NCI-H510A (cell line): Measurements from ENCODE around the gene KCNQ1.

ENCODE experiments used
- DNase-seq: peaks from one replicate; lab custom pipeline; 2025; lab: John Stamatoyannopoulos, UW

The KCNQ1 gene

DNA sequence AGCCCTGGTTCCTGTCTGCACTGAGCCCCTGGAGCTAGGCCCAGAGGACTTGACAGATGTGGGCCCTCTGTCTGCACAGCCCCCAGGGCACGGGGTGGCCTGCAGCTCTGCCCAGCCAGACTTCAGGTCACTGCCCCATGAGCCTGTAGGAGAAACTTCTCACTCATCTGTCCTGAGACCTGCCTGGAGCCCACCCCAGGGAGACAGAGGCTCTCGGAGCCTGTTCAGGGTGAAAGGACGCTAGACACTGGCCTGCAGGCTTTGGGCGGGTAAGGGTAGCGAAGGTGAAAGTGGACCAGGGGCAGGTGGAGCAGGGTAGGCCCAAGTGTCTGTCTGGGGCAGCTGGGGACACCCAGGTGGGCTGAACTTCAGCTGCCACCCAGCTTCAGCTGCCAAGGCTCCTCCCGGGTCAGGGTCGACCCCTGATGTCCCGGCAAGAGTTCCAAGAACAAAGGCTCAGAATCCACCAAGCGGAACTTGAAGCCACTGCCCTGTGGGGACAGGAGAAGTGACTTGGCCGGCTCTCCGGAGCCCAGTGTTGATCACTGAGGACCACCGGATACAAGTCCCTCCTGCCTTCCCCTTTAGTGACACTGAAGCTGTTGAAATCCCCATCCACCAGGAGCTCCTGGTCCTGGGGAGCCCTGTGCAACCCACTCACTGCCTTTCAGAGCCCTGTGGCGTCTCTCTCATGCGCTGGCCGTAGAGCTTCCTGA, 90.3 kb downstream of the KCNQ1 start:
- DNase-seq = no peak

DNA sequence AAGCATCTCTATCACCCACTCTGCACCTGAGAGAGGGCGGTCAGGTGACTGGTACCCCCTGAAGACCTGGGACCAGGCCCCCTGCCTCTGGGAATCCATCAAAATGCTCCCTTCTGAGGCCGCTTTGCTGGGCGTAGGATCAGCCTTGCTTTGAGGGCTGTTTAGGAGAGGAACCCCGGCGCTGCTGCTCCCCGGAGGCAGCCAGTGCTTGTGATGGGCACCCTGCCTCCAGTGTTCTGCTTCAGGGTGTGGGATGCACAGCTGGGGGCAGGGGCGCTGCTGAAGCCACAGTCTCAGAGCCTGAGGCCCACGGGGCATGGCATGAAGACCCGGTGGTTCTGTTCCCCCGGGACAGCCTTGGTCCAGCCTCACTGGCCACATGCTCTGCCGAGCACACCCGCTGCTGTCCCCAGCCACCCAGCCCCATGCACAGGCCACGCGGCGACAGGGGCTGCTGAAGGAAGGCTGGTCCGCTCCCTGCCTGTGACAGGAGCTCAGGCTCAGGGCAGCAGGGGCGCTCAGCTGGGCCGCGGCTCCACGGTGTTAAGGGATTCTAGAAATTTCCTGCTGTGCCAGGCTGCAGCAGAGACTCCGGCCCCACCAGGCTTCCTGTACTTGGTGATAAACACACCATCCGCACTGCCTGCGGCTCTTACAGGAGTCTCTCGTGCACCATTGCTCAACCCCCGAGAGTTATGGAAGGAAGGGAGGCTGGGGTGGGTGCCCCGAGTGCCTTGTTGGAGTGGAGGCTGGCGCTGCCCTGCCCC, 91.0 kb downstream of the KCNQ1 start:
- DNase-seq = no peak

DNA sequence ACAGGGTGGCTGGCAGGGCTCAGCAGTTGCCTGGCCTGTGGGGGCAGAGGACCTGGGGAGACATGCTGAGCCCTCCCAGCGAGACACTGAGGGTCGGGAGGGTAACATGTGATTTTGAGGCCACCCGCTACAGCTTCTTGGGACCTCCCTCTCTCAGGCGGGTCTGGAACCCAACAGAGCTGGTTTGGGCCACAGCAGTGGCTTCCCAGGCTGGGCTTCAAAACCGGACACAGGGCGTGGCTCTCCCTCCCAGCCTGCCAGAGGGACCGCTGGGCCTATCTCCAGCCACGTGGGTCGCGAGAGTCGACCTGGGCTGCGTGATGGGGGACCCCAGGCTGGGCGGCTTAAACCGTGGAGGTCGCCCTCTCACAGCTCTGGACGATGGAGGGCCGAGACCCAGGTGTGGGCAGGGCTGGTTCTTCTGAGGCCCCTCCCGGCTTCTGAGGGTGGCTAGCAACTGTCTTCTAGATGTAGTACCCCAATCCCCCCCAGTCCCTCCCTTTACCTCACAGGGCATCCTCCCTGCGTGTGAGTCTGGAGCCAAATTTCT, 91.7 kb downstream of the KCNQ1 start:
- DNase-seq = no peak

DNA sequence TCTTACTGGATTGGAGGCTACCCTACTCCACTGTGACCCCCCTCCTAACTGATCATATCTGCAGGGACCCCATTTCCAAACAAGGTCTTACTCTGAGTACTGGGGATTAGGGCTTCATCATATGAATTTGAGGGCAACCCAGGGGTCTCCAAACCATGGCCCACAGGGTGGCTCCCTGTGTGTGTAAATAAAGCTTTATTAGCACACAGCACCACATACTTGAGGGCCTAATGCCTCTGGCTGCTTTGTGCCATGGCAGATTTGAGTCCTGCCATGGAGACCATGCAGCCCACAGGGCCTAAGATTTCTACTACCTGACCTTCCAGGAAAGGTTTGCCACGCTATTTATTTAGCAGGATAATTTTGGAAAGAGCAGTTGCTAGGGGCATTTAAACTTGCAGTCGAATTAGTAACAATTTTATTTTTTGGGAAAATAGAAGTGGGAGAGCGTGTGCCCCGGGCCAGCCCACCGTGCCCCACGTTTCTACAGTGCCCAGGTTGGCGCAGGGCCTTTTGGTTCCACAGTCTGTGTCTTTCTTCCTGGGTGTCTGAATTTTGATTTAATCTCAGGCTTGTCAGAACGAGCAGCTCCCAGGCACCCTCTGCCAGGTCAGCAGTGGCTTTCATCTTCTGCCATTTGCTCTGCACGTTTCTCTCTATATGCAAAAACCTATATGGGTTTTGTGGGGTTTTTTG, 92.3 kb downstream of the KCNQ1 start:
- DNase-seq = no peak

DNA sequence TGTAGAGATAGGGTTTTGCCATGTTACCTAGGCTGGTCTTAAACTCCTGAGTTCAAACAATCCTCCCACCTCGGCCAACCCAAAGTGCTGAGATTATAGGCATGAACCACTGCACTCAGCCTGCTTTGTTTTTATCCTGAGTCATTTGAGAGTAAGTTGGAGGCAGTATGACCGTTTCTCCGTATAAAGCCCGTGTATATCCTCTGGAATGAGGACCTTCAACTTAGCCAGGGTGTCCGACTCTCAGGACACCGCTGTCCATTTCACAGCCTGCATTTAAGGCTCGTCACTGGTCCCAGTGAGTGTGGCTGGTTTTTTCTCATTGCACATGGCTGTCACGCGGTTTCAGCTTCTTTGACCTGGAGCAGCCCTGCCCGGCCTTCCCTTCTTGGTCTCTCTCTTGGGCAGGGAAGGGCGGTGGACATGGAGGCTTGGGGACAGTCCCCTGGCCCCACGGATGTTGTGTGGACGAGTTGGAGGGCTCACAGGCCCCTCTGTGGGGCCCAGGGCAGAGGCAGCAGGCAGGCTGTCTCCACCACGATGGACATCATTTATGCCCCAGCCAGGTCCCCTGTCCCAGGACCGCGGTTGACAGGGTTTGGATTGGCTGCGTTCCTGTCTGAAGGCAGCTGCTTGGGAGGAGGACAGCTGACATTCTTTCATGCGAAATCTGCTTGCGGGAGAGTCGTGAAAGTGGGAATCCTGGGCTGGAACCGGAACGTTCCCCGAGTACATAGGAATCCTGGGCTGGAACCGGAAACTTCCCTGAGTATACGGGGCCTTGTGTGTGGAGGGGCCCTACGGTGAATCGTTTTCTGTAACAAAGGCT, 93.3 kb downstream of the KCNQ1 start:
- DNase-seq = no peak

DNA sequence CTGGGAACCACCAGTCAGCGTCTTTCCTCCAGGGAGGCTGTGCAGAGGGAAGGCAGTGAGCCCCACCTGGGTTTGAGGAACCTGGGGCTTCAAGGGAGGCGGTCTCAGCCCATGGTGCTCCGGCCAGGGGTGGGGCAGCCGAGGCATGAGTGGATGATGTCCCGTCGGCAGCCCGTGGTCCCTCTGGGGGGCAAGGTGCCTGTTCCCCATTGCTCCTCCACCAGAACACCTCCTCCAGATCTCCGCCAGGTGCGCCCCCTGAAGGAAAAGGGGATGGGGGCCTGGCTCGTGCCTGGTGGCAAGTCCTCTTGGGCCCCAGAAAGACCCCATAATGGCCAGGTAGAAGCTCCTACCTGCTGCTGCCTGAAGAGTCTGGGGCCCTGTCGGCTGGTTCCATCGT, 94.1 kb downstream of the KCNQ1 start:
- no peak for DNase-seq

DNA sequence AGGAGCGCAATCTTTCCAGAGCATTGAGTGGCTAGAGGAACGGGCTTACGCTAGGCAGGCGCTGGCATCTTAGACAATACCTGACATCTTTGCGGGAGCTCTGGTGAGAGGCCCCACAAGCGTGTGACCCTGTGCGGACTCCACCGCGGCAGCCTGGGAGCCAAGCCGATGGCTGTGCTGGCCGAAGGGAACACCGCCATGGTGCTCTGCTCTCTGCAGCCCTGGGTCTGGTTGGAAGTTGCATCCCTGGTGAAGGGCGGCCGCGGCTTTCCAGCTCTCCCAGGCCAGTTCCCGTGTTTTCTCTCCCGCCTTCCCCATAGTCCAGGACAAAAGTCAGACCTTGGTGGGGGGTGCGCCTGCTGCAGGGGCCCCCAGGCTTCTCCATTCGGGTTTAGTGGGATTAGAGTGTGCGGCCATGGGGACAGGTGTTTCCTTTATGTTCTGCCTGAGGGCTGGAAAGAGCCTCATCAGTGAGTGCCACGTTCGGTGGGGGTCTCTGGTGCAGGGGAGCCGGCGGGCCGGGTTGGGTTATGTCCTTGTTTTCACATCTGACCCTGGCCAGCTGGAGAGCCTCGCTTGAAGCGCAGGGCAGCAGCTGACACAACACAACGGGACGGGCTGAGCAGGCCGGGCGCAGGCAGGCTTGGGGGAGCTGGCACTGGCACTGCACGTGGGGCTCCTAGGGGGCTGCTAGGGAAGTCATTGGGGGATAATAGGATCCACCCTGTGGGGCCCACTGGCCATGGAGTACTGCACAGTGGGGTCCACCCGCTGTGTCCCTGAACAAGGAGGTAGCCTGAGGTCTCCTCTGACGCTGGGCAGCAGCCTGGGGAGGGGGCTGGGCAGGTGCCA, 94.8 kb downstream of the KCNQ1 start:
- no peak for DNase-seq

DNA sequence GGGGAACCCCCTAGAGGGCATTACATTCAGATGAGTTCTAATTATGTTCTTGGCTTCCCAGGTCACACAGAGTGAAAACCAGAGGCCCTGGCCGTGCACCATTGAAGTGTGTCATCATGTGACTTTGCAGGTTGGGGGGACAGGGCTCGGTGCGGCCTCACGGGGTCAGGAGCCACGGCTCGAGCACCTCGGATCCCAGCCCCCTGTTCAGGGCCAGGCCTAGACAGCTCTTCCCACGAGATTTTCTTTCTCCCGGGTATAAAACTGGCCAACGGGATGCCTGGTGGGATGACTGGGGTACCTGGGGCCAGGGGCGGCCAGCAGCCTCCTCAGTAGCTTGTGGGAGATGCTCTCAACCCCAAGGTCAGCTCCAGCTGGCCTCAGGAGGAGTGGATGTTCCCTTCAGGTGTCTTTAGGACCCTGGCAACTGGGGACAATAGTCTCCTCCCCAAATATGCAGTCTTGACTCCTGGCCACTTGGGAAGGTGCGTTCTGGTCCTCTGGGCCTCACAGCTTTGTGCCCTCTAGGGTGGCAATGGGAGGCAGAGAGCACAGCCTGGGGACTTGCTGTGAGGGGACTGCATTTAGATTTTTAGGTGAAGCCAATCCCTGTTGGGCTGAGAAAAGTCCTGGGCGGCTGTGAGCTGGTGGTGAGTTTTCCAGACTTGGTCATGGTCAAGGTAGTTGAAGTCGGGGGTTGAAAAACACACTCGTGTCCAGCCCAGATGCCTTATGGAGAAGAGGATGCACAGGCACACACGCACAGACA, 95.6 kb downstream of the KCNQ1 start:
- DNase-seq = no peak

DNA sequence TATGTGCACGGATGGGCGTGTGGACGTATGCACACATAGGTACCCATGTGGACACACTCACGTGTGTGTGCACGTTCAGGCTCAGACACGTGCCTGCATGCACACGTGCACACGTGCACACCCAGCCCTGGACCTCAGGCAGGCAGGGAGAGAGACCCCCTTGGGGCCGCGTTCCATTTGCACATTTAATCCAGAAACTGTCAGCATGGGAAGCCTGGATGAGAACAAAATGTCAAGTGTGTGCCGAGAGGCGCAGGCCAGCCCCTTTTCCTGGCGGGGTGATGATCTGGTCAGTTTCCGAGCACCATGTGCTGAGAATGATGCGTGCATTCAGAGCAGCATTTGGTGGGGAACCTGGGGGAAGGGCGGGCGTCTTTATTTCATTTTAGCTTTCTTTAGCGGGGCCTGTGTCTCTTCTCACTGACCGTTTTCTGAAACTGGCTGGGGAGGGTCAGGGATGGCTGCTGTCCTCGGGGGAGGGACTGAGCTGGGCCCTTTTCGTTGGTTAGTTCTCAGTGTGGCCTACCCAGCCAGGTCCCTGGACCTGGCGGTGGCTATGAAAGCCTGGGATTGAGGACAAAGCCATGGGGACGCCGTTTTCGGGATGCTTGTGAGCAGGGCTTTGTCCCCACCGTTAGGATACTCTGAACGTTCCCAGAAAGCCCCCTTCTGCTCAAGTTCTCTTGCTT, 96.3 kb downstream of the KCNQ1 start:
- DNase-seq = no peak

DNA sequence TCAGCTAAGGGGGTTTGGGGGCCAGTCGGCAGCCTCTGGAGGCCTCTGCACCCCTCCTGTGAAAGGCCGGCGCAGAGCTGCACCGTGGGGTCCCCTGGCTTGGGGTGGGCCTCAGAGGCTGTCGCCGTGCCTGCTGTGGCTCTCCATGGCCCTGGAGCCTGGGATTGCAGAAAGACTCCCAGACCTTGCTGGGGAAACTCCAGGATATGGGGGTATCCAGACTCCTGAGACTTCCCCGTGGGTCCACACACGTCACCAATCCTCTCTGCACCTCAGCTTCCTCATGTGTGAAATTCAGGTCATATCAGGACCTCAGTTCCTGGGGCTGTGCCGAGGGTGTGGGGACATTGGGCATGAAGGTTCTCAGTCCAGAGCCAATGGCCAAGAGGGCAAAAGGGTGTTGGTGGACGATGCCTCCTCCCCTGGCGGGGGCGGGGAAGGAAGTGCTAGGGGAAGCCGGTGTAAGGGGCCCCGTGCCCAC, 97.1 kb downstream of the KCNQ1 start:
- no peak for DNase-seq

DNA sequence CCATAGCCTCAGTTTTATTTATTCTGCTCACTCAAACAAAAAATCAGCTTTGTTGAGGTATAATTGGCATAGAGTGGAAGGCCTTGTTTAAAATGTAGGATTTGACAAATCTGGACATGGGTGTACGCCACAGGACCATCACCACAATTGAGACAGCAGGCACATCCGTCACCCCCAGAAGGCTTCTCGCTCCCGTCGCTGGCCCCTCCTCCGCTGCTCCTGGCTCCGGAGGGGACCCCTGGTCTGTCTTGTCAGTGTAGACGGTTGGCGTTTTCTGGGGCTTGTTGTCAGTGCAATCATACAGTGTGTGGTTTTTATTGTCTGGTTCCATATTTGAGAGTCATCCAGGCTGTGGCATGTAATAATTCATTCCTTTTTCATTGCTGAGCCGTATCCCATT, 97.6 kb downstream of the KCNQ1 start:
- no peak for DNase-seq

DNA sequence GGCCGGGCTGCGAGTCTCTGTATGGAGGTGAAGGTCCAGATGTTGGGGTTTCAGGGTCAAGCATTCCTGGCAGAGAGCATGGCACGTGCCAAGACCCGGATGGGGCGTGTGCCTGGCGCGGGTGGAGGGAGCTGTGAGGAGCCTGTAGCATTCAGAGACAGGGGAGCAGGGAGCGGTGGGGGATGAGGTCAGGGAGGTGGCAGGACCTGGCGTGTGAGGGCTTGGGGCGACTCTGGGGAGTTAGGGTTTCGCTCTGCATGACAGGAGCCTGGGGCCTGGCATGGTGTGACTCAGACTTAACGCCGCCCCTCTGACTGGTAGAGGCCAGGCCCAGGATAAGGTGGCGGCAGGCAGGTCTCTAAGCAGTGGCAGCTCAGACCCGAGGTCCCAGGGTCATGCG, 103.0 kb downstream of the KCNQ1 start:
- no peak for DNase-seq

DNA sequence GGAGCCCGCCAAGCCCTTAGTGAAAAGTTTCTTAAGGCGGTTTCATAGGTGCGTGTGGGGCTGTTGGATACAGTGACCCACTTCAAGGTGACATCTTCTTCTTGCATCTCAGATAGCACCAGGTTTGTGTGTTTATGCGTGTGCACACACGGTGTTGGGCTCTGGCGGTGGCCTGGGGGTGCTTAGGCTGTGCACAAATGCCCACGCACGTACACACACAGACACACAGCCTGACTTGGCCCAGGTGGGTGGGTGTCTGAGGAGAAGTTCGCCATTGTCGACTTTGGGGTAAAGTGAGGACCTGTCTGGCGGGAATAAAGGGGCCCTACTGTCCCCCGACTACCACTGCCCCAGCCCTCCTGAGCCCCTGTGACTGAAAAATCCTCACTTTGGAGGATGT, 103.8 kb downstream of the KCNQ1 start:
- DNase-seq = no peak

DNA sequence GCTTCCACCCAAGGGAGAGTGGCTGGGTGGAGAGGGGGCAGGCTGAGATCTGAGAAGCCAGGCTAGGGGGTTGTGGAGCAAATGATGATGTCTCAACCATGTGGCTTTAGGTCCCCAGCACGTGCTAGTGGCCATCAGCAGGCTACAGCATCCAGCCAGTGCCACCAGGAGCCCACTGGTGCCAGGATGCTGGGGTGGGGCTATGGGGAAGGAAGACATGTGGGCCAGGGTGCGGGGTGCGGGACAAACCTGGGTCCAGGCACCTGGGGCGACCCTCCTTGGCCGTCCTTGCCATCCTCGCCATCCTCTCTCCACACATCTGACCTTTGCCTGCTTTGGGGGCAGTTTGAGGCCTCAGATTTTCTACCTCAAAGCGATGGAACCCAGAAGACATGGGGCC, 104.3 kb downstream of the KCNQ1 start:
- DNase-seq = no peak

DNA sequence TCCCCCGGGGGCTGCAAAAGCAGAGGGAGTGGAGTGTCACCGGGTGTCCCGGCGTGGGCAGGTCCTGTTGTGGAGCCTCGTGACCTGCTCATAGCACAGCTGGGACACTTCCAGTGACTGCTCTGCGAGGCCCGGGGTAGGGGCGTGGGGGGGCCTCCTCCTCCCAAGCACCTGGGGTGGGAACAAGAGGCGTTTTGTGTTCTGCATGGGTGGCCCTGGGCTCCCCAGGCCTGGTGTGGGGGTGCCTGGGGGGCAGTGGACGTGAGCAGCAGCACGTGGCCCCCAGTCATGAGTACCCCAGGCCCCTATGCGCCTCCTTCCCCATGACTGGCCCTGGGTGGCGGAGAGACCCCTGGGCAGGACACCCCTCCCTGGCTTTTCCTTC, 104.7 kb downstream of the KCNQ1 start:
- no peak for DNase-seq

DNA sequence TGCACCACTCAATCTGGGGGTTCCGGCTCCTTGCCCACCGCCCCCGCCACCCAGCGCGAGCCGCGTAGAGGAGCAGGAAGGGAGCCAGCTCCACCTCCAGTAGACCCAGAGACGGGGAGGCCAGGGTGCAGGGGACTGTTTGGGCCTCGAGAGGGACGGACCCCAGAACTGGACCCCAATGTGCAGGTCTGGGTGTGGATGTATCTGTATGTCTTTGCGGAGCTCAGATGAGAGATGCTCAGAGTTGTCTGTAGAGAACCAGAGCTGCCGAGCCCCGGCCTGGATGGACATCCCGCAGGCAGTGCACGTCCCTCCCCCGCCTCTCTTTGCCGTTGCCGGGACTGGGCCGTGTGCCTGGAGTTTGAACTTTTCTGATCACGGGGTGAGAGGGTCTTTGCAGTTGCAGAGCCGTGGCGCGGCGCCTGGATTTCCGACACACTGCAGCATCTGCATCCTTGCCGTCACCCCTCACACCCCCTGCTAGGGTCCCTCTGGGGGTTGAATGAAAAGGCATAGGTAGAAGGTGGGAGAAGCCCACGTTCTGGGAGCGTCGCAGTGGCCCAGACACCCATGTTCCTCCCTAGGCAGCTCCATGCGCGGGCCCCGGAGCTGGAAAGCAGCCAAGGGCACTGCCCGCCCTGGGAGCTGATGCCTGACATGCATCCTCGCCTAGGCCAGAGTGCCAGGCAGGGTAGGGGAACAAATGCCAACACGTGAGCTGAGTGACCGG, 105.2 kb downstream of the KCNQ1 start:
- DNase-seq = no peak

DNA sequence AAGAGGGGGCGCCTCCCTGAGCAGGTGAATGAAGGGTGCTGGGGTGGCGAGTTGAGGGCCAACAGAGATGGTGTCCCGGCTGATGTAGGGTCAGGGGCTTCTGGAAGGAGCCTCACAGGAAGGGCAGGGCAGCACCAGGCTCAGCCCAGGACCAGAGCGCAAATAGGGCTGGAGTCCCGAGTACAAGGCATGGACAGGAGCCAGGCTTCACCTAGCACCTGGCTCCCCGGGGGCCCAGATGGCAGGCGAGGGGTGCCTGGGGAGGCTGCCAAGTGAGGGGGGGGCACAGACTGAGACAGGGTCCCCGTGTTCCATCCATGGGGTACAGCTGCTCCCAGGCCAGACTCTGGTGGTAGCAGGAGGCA, 105.8 kb downstream of the KCNQ1 start:
- no peak for DNase-seq

DNA sequence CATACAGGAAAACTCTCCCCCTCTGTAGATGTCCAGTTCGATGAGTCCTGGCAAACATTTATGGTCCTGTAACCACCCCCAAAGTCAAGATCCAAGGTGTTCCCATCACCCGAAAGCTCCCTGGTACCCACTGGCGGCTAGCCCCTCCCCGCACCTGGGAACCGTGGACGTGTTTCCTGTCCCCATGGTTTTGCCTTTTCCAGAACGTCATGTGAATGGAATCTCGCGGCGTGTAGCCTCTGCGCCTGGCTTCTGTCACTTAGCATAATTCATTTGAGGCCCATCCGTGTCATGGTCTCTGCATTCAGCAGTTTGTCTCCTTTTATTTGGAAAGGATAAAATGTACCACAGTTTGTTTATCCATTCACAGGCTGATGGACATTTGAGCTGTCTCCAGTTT, 106.3 kb downstream of the KCNQ1 start:
- DNase-seq = no peak

DNA sequence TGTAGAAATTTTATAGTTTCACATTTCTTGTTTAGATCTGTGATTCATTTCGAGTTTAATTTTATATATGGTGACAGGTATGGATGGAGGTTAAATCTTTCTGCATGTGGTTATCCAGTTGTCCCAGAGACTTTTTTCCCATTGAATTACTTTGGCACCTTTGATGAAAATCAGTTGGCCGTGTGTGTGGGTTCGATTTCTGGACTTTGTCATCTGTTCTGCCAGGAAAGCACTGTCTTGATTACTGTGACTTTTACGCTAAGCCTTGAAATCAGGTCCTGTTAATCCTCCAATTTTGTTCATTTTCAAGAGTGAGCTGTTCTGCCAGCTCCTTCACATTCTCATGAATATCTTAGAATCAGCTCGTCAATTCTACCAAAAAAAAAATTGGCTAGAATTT, 107.4 kb downstream of the KCNQ1 start:
- no peak for DNase-seq
